B cell (primary cell): ENCODE measurements around the gene FATE1.

ENCODE experiments used
- CTCF ChIP-seq: fragments of 200-600 bp; IDR thresholded peaks from one replicate; pipeline ENCODE4 v1.8.0; 2022; ENCODE audit warnings: antibody characterized with exemption, mild to moderate bottlenecking
- EZH2 ChIP-seq: IDR thresholded peaks from 2 replicates; pipeline ENCODE4 v1.6.1; 2012; ENCODE audit warnings: borderline replicate concordance, low read depth, mild to moderate bottlenecking, moderate library complexity, low read length; ENCODE audit not compliant: insufficient read depth, poor library complexity, severe bottlenecking

GRCh38 chrX:151713849-151714248 is 2.0 kb upstream of the FATE1 start:
- TF ChIP-seq CTCF, result peak; percentile 7
- no peak for TF ChIP-seq EZH2
